Left cardiac atrium (tissue), 4 donors: ENCODE results near the gene SSX1. TPM values are rescaled to one million over a fixed set of nuclear protein-coding genes. Genes with fewer than 3 reads are reported as not detected.
"Not testable (repeated sequence)": the region's sequence is repeated elsewhere in the genome, so short reads cannot be mapped to it uniquely, and the experiment has no call there.

Source experiments
- ATAC-seq, 2 donors: fragments of 200-7000 bp; cut with Tn5 transposase; one replicate each; pipeline ENCODE4 v1.9.1; 2020; ENCODE audit warnings: mild to moderate bottlenecking in 2 of 2, moderate library complexity in 2 of 2
- DNase-seq: peaks from one replicate; pipeline ENCODE4 v3.0.0-alpha.2; 2020
- intact Hi-C, 2 donors: fragments of 100-400 bp; cut with DNase I; formaldehyde crosslinking; loops; one replicate each; pipeline versions ENCODE4 v1.14.1 to v1.15.1; 2022 to 2023
- long read RNA-seq: library from polyadenylated mRNA; unstranded; transcript quantifications from one replicate; pipeline ENCODE4 v2.0.0, GENCODE V29; 2021
- total RNA-seq, 2 donors: library from RNA; stranded (reverse); fragmentation: NEBNext Ultra II Directional; extraction: Animal tissue kit (Norgen Biotek cat#: 25700); gene quantifications; one replicate each; pipeline ENCODE4 v1.2.1, GENCODE V29; 2021
- donor health status: DM: no; HTN: yes; CAD: no.
- donor health status: DM: no; HTN: yes; CAD: no; lungs with severe emphysema.
- donor health status: DM: yes; HTN: yes; CAD: no.
- donor health status: Dilated cardiomyopathy.

SSX1 gene, protein sequence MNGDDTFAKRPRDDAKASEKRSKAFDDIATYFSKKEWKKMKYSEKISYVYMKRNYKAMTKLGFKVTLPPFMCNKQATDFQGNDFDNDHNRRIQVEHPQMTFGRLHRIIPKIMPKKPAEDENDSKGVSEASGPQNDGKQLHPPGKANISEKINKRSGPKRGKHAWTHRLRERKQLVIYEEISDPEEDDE
- not detected for total RNA-seq
- long read RNA-seq: 0 reads

DNA sequence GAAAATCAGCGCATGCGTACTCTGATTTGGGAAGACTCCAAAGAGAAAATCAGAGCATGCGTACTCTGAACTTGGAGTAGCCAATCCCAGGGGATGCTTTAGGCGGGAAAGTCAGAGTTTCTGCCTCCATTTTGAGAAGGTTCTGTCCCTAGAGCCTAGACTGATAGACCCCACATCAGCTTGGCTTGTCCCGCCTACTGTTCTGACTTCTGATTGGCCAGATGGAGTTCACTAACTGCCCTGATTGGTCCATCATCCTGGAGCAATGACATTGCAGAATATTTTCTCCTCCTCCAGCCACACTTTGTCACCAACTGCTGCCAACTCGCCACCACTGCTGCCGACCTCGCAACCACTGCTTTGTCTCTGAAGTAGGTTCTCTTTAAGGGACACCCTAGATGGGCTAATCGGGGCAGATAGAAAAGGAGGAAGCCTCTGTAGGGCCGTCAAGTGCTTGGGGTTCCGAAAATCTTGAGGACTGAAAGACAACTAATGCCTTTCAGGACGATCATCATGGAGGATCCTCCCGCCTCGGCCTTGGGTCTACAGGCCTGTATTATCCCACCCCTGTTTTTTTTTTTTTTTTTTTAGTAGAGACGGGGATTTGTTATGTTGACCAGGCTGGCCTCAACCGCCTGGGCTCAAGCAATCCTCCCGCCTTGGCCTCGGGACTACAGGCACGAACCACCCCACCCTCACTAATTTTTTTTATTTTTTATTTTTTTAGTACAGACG lies at the start of gene SSX1:
Gene SSX1, plus strand, starts transcription at position 331 of the 735 bp plus-strand sequence. CDS start 1,850 bp downstream, outside the sequence.
- ATAC-seq, intact Hi-C loops, DNase-seq: not testable (repeated sequence)

DNA sequence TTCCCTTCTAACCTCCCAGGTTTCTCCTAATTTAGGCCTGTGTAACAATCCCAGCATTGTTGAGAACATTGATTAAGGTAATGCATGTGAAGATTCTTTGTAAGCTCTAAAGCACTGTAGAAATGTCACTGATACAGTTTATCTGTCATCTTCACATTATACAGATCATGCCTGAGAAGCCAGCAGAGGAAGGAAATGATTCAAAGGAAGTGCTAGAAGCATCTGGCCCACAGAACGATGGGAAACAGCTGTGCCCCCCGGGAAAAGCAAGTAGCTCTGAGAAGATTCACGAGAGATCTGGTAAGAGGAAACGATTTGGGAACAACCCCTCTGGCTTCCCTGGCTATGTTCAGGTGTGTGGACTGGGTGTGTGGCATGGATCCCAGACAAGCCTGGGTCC lies 40.9 kb upstream of the SSX1 start:
- intact Hi-C loops, ATAC-seq: not testable (repeated sequence)

DNA sequence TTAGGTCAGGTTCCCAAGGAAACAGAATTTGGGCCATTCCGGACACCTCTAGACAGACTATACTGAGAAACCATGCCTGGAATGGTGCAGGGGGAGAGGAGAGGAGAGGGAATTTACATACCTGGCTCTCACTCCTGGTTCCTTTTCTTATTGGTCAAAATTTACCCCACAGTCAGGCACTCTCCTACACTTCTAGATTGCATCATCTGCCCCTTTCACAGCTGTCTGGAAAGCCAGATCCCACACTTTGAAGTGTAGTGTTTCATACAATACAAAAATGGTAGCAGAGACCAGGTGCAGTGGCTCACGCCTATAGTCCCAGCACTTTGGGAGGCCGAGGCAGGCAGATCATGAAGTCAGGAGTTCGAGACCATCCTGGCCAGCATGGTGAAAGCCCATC lies 31.0 kb upstream of the SSX1 start:
- DNase-seq, ATAC-seq, intact Hi-C loops: not testable (repeated sequence)

More for the DNA sequence above, 40.9 kb upstream of the SSX1 start:
- not testable (repeated sequence) for DNase-seq

DNA sequence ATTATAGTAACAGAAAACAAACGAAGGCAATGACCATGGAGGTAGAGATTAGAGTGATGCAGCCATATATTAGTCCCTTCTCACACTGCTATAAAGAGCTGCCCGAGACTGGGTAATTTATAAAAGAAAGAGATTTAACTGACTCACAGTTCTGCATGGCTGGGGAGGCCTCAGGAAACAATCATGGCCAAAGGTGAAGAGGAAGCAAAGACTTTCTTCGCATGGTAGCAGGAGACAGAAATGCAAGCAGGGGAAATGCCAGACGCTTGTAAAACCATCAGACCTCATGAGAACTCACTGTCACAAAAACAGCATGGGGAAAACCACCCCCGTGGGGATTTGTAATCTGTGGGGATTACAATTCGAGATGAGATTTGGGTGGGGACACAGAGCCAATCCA lies 2.2 kb upstream of the SSX1 start:
- intact Hi-C loops, DNase-seq, ATAC-seq: not testable (repeated sequence)

DNA sequence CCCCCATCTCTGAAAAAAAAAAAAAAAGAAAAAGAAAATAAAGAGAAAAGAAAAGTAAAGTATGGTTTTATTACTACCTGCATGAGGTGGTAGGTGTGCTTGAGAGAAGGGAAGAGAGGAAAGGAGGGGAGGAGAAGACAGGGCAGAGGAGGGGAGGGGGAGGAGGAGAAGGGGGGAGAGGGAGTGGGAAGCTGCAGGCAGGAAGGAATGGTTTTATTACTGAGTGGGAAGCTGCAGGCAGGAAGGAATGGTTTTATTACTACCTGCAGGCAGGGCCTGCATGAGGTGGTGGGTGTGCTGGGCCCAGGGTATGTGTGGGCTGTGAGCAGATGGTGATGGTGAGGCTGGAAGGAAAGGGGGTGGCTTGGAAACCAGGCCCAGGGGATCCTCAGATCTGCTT lies 19.2 kb downstream of the SSX1 start:
- ATAC-seq, DNase-seq, intact Hi-C loops: not testable (repeated sequence)

DNA sequence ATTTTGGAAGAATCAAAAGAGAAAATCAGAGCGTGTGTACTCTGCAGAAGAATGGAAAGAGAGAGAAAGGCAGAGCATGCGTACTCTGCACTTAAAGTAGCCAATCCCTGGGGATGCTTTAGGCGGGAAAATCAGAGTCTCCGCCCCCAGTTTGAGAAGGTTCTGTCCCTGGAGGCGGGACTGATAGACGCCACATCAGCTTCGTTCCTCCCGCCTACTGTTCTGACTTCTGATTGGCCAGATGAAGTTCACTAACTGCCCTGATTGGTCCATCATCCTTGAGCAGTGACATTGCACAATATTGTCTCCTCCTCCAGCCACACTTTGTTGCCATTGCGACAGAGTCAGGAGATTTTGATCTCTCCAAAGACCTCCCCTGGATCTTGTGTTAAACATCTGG lies 23.8 kb downstream of the SSX1 start:
- ATAC-seq (no peak), DNase-seq (no peak)
- intact Hi-C loops: no loop called here

DNA sequence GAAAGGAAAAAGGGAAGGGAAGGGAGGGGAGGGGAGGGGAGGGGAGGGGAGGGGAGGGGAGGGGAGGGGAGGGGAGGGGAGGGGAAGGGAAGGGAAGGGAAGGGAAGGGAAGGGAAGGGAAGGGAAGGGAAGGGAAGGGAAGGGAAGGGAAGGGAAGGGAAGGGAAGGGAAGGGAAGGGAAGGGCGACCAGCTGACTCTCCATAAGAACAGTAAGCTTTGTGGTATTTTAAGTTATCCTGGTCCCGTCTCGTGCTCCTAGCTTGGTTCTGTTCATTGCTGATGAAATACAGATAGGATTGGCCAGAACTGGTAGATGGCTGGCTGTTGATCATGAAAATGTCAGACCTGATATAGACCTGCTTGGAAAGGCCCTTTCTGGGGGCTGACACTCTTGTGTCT lies 25.5 kb downstream of the SSX1 start:
- ATAC-seq, DNase-seq, intact Hi-C loops: not testable (repeated sequence)

DNA sequence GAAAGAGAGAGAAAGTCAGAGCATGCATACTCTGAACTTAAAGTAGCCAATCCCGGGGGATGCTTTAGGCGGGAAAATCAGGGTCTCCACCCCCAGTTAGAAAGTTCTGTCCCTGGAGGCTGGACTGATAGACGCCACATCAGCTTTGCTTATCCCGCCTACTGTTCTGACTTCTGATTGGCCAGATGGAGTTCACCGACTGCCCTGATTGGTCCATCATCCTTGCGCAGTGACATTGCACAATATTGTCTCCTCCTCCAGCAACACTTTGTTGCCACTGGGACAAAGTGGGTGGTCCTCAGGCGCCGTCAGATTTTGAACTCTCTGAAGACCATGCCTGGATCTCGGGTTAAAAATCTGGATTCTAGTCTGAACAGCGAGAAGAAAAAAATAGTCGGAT lies 51.0 kb downstream of the SSX1 start:
- no peak for ATAC-seq
- intact Hi-C loops: no loop called here
- no peak for DNase-seq

DNA sequence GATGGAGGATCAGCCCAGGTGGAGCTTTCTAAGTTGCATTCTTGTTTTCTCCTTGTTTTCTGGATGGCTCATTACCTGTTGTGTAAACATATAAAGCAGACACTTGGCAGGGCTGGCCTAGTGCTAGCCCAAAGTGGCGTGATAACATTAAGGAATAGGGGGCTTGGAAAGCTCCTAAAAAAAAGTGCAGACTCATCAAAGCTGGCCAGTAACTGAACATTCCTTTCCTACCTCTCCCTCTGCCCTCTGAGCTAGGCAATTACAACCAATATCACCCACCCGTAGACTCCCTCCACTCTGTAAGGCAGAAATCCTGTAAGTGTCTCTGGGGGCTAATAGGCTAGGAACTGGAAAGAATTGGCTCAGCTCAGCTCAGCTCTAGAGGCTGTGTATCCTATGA lies 58.8 kb downstream of the SSX1 start:
- DNase-seq, ATAC-seq, intact Hi-C loops: not testable (repeated sequence)

Other genes starting within 250 kb of the SSX1 start
- gene SPACA5, start 248.4 kb upstream of the SSX1 start, total RNA-seq: not detected
- gene ZNF630, start 183.8 kb upstream of the SSX1 start, total RNA-seq: 1 to 10 TPM; 1.7 to 2.8 TPM
- gene SPACA5B, start 124.8 kb upstream of the SSX1 start, total RNA-seq: not detected
- gene SSX5, start 58.6 kb upstream of the SSX1 start, total RNA-seq: not detected
- not detected for gene SSX3, start 101.3 kb downstream of the SSX1 start, total RNA-seq
- not detected for gene SSX4, start 128.1 kb downstream of the SSX1 start, total RNA-seq
- gene SSX4B, start 156.6 kb downstream of the SSX1 start, total RNA-seq: not detected
- 1 to 10 TPM; 1.2 to 5.0 TPM for gene SLC38A5, start 214.9 kb downstream of the SSX1 start, total RNA-seq
- gene FTSJ1, start 220.8 kb downstream of the SSX1 start, total RNA-seq: 10 to 100 TPM; 19.0 to 29.1 TPM